NCI-H226 (cell line): ENCODE results near the gene PAPPA2.

ENCODE experiments used
- DNase-seq: peaks from one replicate; pipeline ENCODE4 v3.0.0-alpha.2; 2015

PAPPA2 gene

GRCh38 chr1:176826265-176826664 is 363.3 kb downstream of the PAPPA2 start:
- no peak for DNase-seq

GRCh38 chr1:176829261-176829660 is 366.3 kb downstream of the PAPPA2 start:
- no peak for DNase-seq

- no peak for DNase-seq
Measured at GRCh38 chr1:176831150-176831549, 368.2 kb downstream of the PAPPA2 start.

- DNase-seq, result no peak
Measured at GRCh38 chr1:176837708-176838107, 374.7 kb downstream of the PAPPA2 start.

GRCh38 chr1:176838276-176838995 is 375.5 kb downstream of the PAPPA2 start:
- no peak for DNase-seq

GRCh38 chr1:176839216-176839615 is 376.2 kb downstream of the PAPPA2 start:
- DNase-seq, result no peak

GRCh38 chr1:176841238-176841637 is 378.3 kb downstream of the PAPPA2 start:
- DNase-seq, result no peak

- DNase-seq, result no peak
Measured at GRCh38 chr1:176843352-176844297, 380.6 kb downstream of the PAPPA2 start.

- no peak for DNase-seq
Measured at GRCh38 chr1:176847052-176847451, 384.1 kb downstream of the PAPPA2 start.

GRCh38 chr1:176849281-176849680 is 386.3 kb downstream of the PAPPA2 start:
- no peak for DNase-seq

- no peak for DNase-seq
Measured at GRCh38 chr1:176850871-176851270, 387.9 kb downstream of the PAPPA2 start.

- DNase-seq, result no peak
Measured at GRCh38 chr1:176852124-176852523, 389.1 kb downstream of the PAPPA2 start.

GRCh38 chr1:176853503-176853902 is 390.5 kb downstream of the PAPPA2 start:
- DNase-seq, result no peak

- no peak for DNase-seq
Measured at GRCh38 chr1:176854121-176854520, 391.1 kb downstream of the PAPPA2 start.

- no peak for DNase-seq
Measured at GRCh38 chr1:176854758-176855745, 392.1 kb downstream of the PAPPA2 start.

GRCh38 chr1:176857632-176858031 is 394.7 kb downstream of the PAPPA2 start:
- no peak for DNase-seq

- DNase-seq, result no peak
Measured at GRCh38 chr1:176858433-176858916, 395.5 kb downstream of the PAPPA2 start.

- no peak for DNase-seq
Measured at GRCh38 chr1:176863613-176864012, 400.6 kb downstream of the PAPPA2 start.

GRCh38 chr1:176864211-176864610 is 401.2 kb downstream of the PAPPA2 start:
- DNase-seq, result no peak

GRCh38 chr1:176866011-176866714 is 403.2 kb downstream of the PAPPA2 start:
- no peak for DNase-seq

- DNase-seq, result no peak
Measured at GRCh38 chr1:176869577-176869976, 406.6 kb downstream of the PAPPA2 start.

GRCh38 chr1:176876966-176877515 is 414.1 kb downstream of the PAPPA2 start:
- no peak for DNase-seq
